A549 (cell line): ENCODE data around the gene THBS1. TPM values are rescaled to one million over a fixed set of nuclear protein-coding genes. Genes with fewer than 3 reads are reported as not detected.

Experiments used
- ATAC-seq, 2 experiments: fragments of 200-7000 bp in 1 of 2; fragments of >200 bp in 1 of 2; cut with Nextera tagmentation in 1 of 2; cut with Tn5 transposase in 1 of 2; 3 replicates each; pipeline versions ENCODE4 v1.8.0 to v1.9.1; 2018 to 2020; ENCODE audit warnings: mild to moderate bottlenecking in 1 of 2, moderate library complexity in 1 of 2
- CTCF ChIA-PET: fragments of 300-600 bp; sonication (Branson Sonifier 250); formaldehyde crosslinking; extraction: SDS; loops from one replicate; lab custom pipeline; 2021; ENCODE audit warnings: antibody characterized with exemption, inconsistent platforms; lab: Yijun Ruan, JAX
- POLR2A ChIA-PET: fragments of 350-600 bp; formaldehyde crosslinking; extraction: SDS; loops from one replicate; lab custom pipeline; 2021; ENCODE audit warnings: antibody characterized with exemption, inconsistent platforms; lab: Yijun Ruan, JAX
- DNase-seq, 2 experiments: peaks; one replicate each; pipeline versions ENCODE4 v3.0.0 to v3.0.0-alpha.2; 2011 to 2016; ENCODE audit warnings: low read depth in 1 of 2, low spot score in 1 of 2
- FAIRE-seq: peaks from 2 replicates; lab custom pipeline; 2011; peaks lifted over from hg19 to GRCh38; lab: Jason Lieb, UNC
- H3K27ac ChIP-seq, 2 experiments: fragments of >200 bp; sonication (Bioruptor Twin); formaldehyde crosslinking; 3 replicates each; pipeline ENCODE4 v1.5.1; 2016 to 2017
- H3K4me1 ChIP-seq: fragments of >200 bp; sonication (Bioruptor Twin); formaldehyde crosslinking; 3 replicates; pipeline ENCODE4 v1.6.1; 2016
- H3K4me2 ChIP-seq: fragments of >200 bp; sonication (Bioruptor Twin); formaldehyde crosslinking; 3 replicates; pipeline ENCODE4 v1.6.1; 2016
- H3K4me3 ChIP-seq: fragments of >200 bp; sonication (Bioruptor Twin); formaldehyde crosslinking; 3 replicates; pipeline ENCODE4 v1.5.1; 2016
- H3K9me3 ChIP-seq: fragments of >200 bp; sonication (Bioruptor Twin); formaldehyde crosslinking; 3 replicates; pipeline ENCODE4 v1.6.1; 2016
- CHD4 ChIP-seq: fragments of 200-600 bp; sonication (generic); IDR thresholded peaks from 2 replicates; pipeline ENCODE4 v1.6.1; 2016; ENCODE audit warnings: antibody characterized with exemption, mild to moderate bottlenecking, borderline replicate concordance
- E2F6 ChIP-seq: IDR thresholded peaks from 2 replicates; pipeline ENCODE4 v1.6.1; 2012; ENCODE audit warnings: low read depth, borderline replicate concordance
- EHF ChIP-seq: fragments of 250-450 bp; sonication (Bioruptor Pico); IDR thresholded peaks from 2 replicates; pipeline ENCODE4 v1.5.0; 2020; ENCODE audit warnings: mild to moderate bottlenecking
- ESRRA ChIP-seq: fragments of 150-350 bp; IDR thresholded peaks from 2 replicates; pipeline ENCODE4 v1.6.1; 2014; ENCODE audit warnings: mild to moderate bottlenecking, low read length, borderline replicate concordance
- FOSB ChIP-seq: fragments of 250-450 bp; sonication (Bioruptor Pico); IDR thresholded peaks from 2 replicates; pipeline ENCODE4 v1.5.0; 2020; ENCODE audit warnings: mild to moderate bottlenecking, moderate library complexity
- HDAC2 ChIP-seq: fragments of 200-600 bp; sonication (generic); IDR thresholded peaks from 2 replicates; pipeline ENCODE4 v1.6.1; 2016
- HES2 ChIP-seq: fragments of >200 bp; sonication (Bioruptor Twin); formaldehyde crosslinking; IDR thresholded peaks from 2 replicates; pipeline ENCODE4 v1.6.1; 2016
- HEYL ChIP-seq: fragments of 250-450 bp; sonication (Bioruptor Pico); IDR thresholded peaks from 2 replicates; pipeline ENCODE4 v1.8.0; 2021; ENCODE audit warnings: mild to moderate bottlenecking, moderate library complexity
- HOXA7 ChIP-seq: fragments of 250-450 bp; sonication (Bioruptor Pico); IDR thresholded peaks from 2 replicates; pipeline ENCODE4 v1.5.0; 2020; ENCODE audit warnings: mild to moderate bottlenecking, moderate library complexity
- JUN ChIP-seq, 2 experiments: fragments of >200 bp; sonication (Bioruptor Twin); formaldehyde crosslinking; IDR thresholded peaks; 2 replicates in 1 of 2; 3 replicates in 1 of 2; pipeline ENCODE4 v1.6.1; 2016 to 2017
- KDM5A ChIP-seq: fragments of 200-600 bp; sonication (generic); IDR thresholded peaks from 2 replicates; pipeline ENCODE4 v1.6.1; 2016; ENCODE audit warnings: antibody characterized with exemption, mild to moderate bottlenecking
- MAX ChIP-seq: IDR thresholded peaks from 2 replicates; pipeline ENCODE4 v1.6.1; 2012
- NFE2L2 ChIP-seq: fragments of 150-350 bp; conservative IDR thresholded peaks from 2 replicates; pipeline ENCODE4 v1.6.1; 2014; ENCODE audit warnings: low read length
- NR3C1 ChIP-seq: fragments of >200 bp; sonication (Bioruptor Twin); formaldehyde crosslinking; IDR thresholded peaks from 3 replicates; pipeline ENCODE4 v1.6.1; 2017
- PHF8 ChIP-seq: fragments of 200-600 bp; sonication (generic); IDR thresholded peaks from 2 replicates; pipeline ENCODE4 v1.6.1; 2016; ENCODE audit warnings: low read depth, mild to moderate bottlenecking, antibody characterized with exemption, moderate library complexity, borderline replicate concordance
- POLR2AphosphoS2 ChIP-seq: conservative IDR thresholded peaks from 2 replicates; pipeline ENCODE4 v1.6.1; 2012; ENCODE audit warnings: low read length, improper control_type of control experiment, inconsistent platforms
- REST ChIP-seq: fragments of 200-600 bp; sonication (generic); IDR thresholded peaks from 2 replicates; pipeline ENCODE4 v1.6.1; 2016; ENCODE audit warnings: antibody characterized with exemption, mild to moderate bottlenecking, moderate library complexity
- ZSCAN20 ChIP-seq: fragments of 250-450 bp; sonication (Bioruptor Pico); IDR thresholded peaks from 2 replicates; pipeline ENCODE4 v1.8.0; 2022; ENCODE audit warnings: mild to moderate bottlenecking, moderate library complexity
- WGBS: methylation state at CpG from one replicate; pipeline ENCODE4 v1.1.6; 2017; ENCODE audit errors: missing lambda C conversion rate; 5-methylcytosine and 5-hydroxymethylcytosine counted together
- polyA plus RNA-seq, 4 experiments: library from polyadenylated mRNA; depleted of rRNA in 3 of 4; stranded (reverse); fragments of >200 nt; fragmentation: RNase III in 1 of 4; extraction: RNeasy Plus Mini Kit Qiagen cat#74134 plus additional on column Dnase treatment in 1 of 4; gene quantifications; 2 replicates in 3 of 4; 3 replicates in 1 of 4; pipeline ENCODE4 v1.2.3, GENCODE V29; 2011 to 2017

The THBS1 gene
- polyA plus RNA-seq, 2 of the 4 experiments (the other 2 are of a cell fraction), result 46.8 to 54.9 TPM

- Histone ChIP-seq H3K9me3 (no peaks in the 10 kb centered on the region), H3K27ac (no peak overlapping the region), H3K4me3 (no peak overlapping the region), H3K4me1 (peaks cover 26% of the 10 kb centered on the region), H3K4me2 (no peak overlapping the region)
- FAIRE-seq (no peak), ATAC-seq (no peak), DNase-seq (no peak)
- ChIA-PET POLR2A (no interaction called here), CTCF (interaction anchor here (0.6 to 1.6 kb wide), 2 partner anchors 414 to 430 kb away, joined by 3 to 6 read pairs; no protein-coding TSS in a partner anchor)
- no peak; the same call in 1 of the 2 replicates for TF ChIP-seq POLR2AphosphoS2
- TF ChIP-seq ESRRA, result no peak
- TF ChIP-seq HES2, result no peak
- no peak for TF ChIP-seq NFE2L2
- WGBS, result 95% methylated on average over 4 of the region's 4 CpGs
These were observed 5.0 kb downstream of the THBS1 start for GRCh38 chr15:39585871-39586301.

- Histone ChIP-seq H3K4me3 (no peak overlapping the region), H3K27ac (no peak overlapping the region), H3K4me2 (no peak overlapping the region), H3K4me1 (peaks cover 26% of the 10 kb centered on the region), H3K9me3 (no peaks in the 10 kb centered on the region)
- TF ChIP-seq EHF (CRISPR knock-in tag) (no peak), CHD4 (no peak), REST (no peak), E2F6 (no peak), HOXA7 (CRISPR knock-in tag) (no peak), HDAC2 (no peak), KDM5A (no peak), FOSB (CRISPR knock-in tag) (no peak), ZSCAN20 (CRISPR knock-in tag) (no peak), JUN (IDR thresholded peaks at IDR 0.05) (no peak), PHF8 (no peak)
- DNase-seq (no peak), FAIRE-seq (no peak), ATAC-seq (no peak)
- POLR2A ChIA-PET, result no interaction called here
- WGBS, result 82% methylated on average over 10 of the region's 10 CpGs
- CTCF ChIA-PET, result interaction anchor here (1.1 to 1.6 kb wide), 2 partner anchors 170 to 415 kb away, joined by 4 to 6 read pairs; no protein-coding TSS in a partner anchor
These were observed 5.7 kb downstream of the THBS1 start for GRCh38 chr15:39586387-39587095.

GRCh38 chr15:39587096-39587721, 6.3 kb downstream of the THBS1 start:
- H3K4me3 ChIP-seq, result no peak overlapping the region
- no peak for DNase-seq
- 95% methylated on average over 16 of the region's 17 CpGs for WGBS
- H3K4me1 ChIP-seq, result peaks cover 22% of the 10 kb centered on the region
- H3K9me3 ChIP-seq, result no peaks in the 10 kb centered on the region
- TF ChIP-seq NFE2L2 (no peak), HEYL (CRISPR knock-in tag) (no peak), MAX (no peak), NR3C1 (no peak)
- peak in 1 of 2 experiments; percentile 5; a peak in 1 of 6 replicates for ATAC-seq
- H3K4me2 ChIP-seq, result no peak overlapping the region
- no peak overlapping the region for H3K27ac ChIP-seq
- POLR2A ChIA-PET, result no interaction called here
- CTCF ChIA-PET, result interaction anchor here (0.6 to 1.6 kb wide), 3 partner anchors 169 to 498 kb away, joined by 4 to 6 read pairs (median 4); no protein-coding TSS in a partner anchor
- FAIRE-seq, result no peak
